ENCODE results near the gene TBC1D10B.
A peak's percentile ranks its signal among the peaks of the same experiment; 100 is the strongest.
"Not testable (repeated sequence)": the region's sequence is repeated elsewhere in the genome, so short reads cannot be mapped to it uniquely, and the experiment has no call there.

Gene TBC1D10B

DNA sequence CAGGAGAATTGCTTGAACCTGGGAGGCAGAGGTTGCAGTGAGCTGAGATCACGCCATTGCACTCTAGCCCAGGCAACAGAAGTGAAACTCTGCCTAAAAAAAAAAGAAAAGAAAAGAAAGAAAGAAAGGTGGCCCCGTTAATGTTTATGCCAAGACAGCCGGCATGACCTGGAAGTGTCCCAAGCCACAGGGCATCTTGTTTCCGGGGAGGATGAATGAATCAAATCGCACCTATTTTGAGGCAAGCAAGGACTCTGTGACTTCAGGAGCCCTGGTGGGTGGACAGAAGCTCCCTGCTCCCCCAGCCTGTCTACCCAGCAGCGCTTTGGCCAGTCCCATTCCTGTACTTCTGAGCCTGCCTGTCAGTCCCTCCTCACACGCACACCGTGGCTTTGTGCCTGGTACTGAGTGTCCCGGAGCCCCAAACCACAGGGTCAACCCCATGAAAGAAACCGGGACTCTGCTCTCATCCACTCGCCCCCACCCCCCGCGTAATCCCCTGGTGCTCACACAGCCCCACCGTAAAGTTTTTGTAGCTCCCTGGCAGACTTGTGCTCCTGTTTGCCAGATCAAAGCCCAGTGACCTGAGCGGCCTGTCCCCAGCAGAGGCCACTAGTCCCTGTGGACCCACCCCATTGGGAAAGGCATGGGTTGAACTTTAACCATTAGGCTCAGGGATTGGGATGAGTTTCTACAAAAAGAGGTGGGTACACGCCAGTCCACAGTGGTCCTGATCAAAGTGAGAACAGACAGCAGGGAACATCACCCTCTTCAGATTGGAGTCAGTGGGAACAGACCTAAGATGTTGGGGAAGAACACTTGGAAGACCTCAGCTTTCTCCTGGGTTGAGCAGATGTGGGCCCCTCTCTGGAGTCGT is 34.5 kb downstream of the TBC1D10B start:
- H3K4me3 ChIP-seq (ENCODE audit: low read depth in 1 of 2, low read length in 1 of 2): peak overlapping the region; percentile 65 to 82
- TF ChIP-seq, protein P1, sequence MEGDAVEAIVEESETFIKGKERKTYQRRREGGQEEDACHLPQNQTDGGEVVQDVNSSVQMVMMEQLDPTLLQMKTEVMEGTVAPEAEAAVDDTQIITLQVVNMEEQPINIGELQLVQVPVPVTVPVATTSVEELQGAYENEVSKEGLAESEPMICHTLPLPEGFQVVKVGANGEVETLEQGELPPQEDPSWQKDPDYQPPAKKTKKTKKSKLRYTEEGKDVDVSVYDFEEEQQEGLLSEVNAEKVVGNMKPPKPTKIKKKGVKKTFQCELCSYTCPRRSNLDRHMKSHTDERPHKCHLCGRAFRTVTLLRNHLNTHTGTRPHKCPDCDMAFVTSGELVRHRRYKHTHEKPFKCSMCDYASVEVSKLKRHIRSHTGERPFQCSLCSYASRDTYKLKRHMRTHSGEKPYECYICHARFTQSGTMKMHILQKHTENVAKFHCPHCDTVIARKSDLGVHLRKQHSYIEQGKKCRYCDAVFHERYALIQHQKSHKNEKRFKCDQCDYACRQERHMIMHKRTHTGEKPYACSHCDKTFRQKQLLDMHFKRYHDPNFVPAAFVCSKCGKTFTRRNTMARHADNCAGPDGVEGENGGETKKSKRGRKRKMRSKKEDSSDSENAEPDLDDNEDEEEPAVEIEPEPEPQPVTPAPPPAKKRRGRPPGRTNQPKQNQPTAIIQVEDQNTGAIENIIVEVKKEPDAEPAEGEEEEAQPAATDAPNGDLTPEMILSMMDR (IDR thresholded peaks at IDR 0.05): no peak
- peaks cover 9 to 10% of the 10 kb centered on the region in 2 experiments for H3K4me1 ChIP-seq (ENCODE audit: control insufficient read depth in 1 of 2, insufficient read depth in 1 of 2, low read depth in 1 of 2, low read length in 1 of 2)
- H3K36me3 ChIP-seq: no peaks in the 10 kb centered on the region
- peak overlapping the region; percentile 95 for H3K27ac ChIP-seq
- H3K9me3 ChIP-seq: no peaks in the 10 kb centered on the region
- H3K27me3 ChIP-seq: no peaks in the 10 kb centered on the region

DNA sequence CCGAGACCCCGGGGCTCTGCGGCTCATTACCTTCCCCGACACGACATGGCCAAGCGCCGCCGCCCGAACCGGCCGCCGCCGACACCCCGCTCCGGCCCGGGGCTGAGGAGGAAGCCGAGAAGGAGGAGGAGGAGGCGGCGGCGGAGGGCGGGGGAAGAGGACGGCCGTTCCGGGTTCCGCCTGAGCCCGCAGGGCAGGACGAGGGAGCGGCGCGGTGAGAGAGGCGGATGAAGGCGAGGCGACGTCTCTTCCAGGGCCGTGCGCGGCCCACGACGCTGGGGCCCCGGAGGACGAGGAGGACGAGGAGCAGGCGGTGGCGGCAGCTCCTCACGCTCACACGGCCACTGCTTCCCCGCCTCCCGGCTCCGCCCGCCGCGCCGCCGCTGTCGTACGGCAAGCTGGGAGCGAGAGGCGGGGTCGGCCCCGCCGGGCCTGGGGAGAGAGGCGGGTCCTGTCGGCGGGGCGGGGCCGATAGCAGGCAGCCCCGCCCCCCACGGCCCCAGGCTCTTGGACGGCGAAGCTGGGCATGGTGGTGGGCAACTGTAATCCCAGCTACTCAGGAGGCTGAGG is 35.2 kb downstream of the TBC1D10B start:
- TF ChIP-seq, protein P1 (IDR thresholded peaks at IDR 0.05): peak; percentile 14
- H3K4me1 ChIP-seq (ENCODE audit: control insufficient read depth in 1 of 2, insufficient read depth in 1 of 2, low read depth in 1 of 2, low read length in 1 of 2): peaks cover 15% of the 10 kb centered on the region in 2 experiments
- H3K4me3 ChIP-seq (ENCODE audit: low read depth in 1 of 2, low read length in 1 of 2): peak overlapping the region; percentile 65 to 82
- H3K36me3 ChIP-seq, H3K9me3 ChIP-seq, H3K27me3 ChIP-seq: not testable (repeated sequence)
- peak overlapping the region; percentile 95 for H3K27ac ChIP-seq

DNA sequence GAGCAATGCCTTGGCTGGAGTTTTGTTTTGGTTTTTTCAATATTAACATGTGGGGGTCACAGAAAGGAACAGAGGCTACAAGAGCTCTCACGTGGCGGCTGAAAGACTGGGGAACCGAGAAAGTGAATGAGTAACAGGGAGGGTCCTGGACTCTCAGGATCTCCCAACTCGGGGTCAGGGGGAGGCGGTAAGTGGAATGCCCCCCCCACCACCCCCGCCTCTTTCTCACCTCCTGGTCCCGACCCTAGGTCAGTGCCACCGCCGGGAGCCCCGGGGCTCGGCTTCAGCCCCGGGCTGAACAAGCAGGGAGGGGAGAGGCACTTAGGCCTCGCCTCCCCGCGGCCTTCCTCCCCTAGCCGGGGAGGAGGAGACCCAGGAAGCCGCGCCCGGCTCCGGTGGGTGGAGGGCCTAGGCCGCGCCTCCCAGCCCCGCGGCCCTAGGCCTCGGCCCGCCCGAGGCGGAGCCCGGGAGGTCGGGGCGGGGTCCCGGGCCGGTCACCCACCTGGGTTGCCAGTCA is 35.8 kb downstream of the TBC1D10B start:
- not testable (repeated sequence) for H3K9me3 ChIP-seq, H3K36me3 ChIP-seq, H3K27me3 ChIP-seq
- Histone ChIP-seq H3K4me1 (ENCODE audit: control insufficient read depth in 1 of 2, insufficient read depth in 1 of 2, low read depth in 1 of 2, low read length in 1 of 2) (peaks cover 15% of the 10 kb centered on the region in 2 experiments), H3K27ac (peak overlapping the region; percentile 95), H3K4me3 (ENCODE audit: low read depth in 1 of 2, low read length in 1 of 2) (peak overlapping the region; percentile 65 to 82)

DNA sequence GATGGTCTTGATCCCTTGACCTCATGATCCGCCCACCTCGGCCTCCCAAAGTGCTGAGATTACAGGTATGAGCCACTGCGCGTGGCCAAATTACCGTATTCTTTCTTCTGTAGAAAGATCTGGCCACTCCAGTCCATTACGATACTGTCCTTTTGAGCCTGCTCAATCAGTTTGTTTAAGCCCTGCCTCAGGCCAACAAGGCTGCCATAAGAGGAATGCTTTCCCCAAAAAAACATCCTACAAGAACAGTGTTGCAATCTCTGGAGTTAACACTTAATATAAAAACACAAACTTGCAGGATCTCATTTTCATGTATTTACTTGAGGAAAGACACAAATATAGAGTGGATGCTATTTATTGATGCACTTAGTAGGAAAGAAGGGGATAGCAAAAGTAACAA is 46.1 kb downstream of the TBC1D10B start:
- not testable (repeated sequence) for H3K27ac ChIP-seq; H3K36me3 ChIP-seq; H3K4me1 ChIP-seq (ENCODE audit: control insufficient read depth in 1 of 2, insufficient read depth in 1 of 2, low read depth in 1 of 2, low read length in 1 of 2); H3K9me3 ChIP-seq; H3K27me3 ChIP-seq; H3K4me3 ChIP-seq (ENCODE audit: low read depth in 1 of 2, low read length in 1 of 2)

DNA sequence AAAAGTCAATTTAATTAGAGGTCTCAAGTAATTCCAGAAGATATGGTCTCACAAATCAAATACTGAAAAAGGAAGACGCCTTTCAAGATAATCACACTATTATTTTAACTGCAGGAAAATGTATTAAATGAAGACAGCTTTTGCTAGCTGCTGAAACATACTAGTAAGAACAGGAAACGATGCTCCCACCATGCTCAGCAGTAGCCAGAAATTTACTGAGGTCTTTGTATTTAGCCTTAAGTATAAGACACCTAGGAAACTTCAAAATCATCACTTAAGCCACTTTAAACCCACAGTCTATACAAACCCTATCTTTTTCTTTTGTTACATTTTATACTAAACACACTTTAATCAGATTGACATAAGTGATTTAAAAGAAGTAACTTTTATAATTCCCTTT is 51.6 kb downstream of the TBC1D10B start:
- not testable (repeated sequence) for H3K27me3 ChIP-seq; H3K9me3 ChIP-seq; H3K27ac ChIP-seq; H3K4me1 ChIP-seq (ENCODE audit: control insufficient read depth in 1 of 2, insufficient read depth in 1 of 2, low read depth in 1 of 2, low read length in 1 of 2); H3K4me3 ChIP-seq (ENCODE audit: low read depth in 1 of 2, low read length in 1 of 2); H3K36me3 ChIP-seq

DNA sequence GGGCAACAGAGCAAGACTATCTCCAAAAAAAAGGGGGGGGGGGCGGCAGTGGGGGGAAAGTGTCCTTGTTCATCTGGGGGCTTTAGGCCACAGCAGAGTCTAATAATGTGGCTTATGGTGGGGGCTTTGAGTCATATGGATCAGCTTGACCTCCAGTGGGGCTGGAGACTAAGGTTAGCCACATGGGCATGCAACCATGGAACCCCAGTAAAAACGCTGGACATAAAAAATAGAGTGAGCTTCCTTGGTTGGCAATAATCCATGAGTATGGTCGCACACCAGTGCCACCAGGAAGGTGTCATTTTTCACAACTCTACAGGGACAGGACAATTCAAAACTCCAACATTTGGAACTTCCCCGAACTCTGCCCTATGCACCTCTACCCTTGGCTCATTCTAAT is 59.4 kb downstream of the TBC1D10B start:
- not testable (repeated sequence) for H3K9me3 ChIP-seq; H3K4me3 ChIP-seq (ENCODE audit: low read depth in 1 of 2, low read length in 1 of 2); H3K36me3 ChIP-seq; H3K27ac ChIP-seq; H3K27me3 ChIP-seq
- peaks cover 5 to 13% of the 10 kb centered on the region in 2 experiments for H3K4me1 ChIP-seq (ENCODE audit: control insufficient read depth in 1 of 2, insufficient read depth in 1 of 2, low read depth in 1 of 2, low read length in 1 of 2)

DNA sequence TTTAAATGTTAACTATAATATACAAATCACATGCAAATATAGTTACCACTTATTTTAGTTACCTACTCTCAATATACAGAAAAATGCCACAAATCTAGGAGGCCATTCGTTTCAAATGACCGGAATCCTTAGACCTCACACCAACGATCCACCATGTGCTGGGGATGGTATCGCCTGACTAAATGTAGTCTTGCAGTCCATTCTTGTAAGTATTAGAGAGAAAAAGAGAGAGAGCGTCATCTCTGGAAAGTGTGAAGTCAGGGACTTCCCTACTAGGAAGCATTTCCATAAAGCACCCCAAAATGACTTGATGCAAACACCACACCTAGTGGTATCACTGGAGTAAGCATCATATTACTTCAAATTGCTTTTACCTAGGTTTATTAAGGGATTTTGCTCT is 61.0 kb downstream of the TBC1D10B start:
- H3K4me1 ChIP-seq (ENCODE audit: control insufficient read depth in 1 of 2, insufficient read depth in 1 of 2, low read depth in 1 of 2, low read length in 1 of 2): peaks cover 5 to 13% of the 10 kb centered on the region in 2 experiments
- H3K27me3 ChIP-seq; H3K4me3 ChIP-seq (ENCODE audit: low read depth in 1 of 2, low read length in 1 of 2); H3K27ac ChIP-seq; H3K36me3 ChIP-seq; H3K9me3 ChIP-seq: not testable (repeated sequence)

All from neutrophil (primary cell).